ENCODE results near the gene GREB1. TPM values are rescaled to one million over a fixed set of nuclear protein-coding genes. Genes with fewer than 3 reads are reported as not detected.

Gene GREB1
- total and polyA plus RNA-seq, 2 of the 4 experiments (the other 2 are of a cell fraction): 0.05 TPM; not detected in 1

DNA sequence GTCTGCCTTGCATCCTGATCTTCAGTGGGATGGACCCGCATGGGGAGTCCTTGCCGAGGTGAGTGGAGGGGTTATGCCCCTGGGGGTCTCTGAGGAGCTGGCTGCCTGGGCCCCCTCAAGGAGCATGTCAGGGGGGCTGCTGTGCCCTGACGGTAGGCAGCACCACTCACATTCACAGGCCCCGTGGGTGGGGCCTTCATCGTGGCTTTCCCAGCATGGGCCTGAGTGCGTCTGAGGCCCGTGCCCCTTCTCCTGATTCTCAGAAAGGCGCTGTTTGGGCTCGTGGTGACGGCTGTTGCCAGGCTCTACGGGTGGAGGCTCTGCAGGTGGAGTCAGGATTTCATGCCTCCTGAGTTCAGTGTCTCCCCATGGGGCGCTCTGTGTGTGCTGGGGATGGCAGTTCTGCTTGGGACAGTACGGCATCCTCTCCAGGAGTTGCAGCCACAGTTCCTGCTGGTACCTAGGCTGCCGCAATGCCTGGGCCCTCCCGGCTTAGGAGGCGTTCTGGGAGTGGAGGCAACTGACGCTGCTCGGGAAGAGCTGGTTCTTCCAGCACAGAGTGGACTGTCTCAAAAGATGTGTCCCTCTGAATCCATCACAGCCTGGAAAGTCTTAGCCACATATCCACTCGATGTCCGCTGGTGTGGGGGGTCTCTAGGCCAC lies 78.8 kb downstream of the GREB1 start:
- no peak overlapping the region for H3K4ac ChIP-seq (ENCODE audit: low read depth, low read length)
- no peak overlapping the region for H2AK9ac ChIP-seq (replicated peaks; ENCODE audit: low read depth, low read length, poor library complexity)
- BruUV-seq (replicated peaks): no TSS peak
- no peak for TF ChIP-seq NFE2L2 (IDR thresholded peaks at IDR 0.05; ENCODE audit: low read depth, low read length)
- no peak for TF ChIP-seq MAZ (IDR thresholded peaks at IDR 0.05; ENCODE audit: borderline replicate concordance, low read depth, low read length)
- TF ChIP-seq SMC3 (IDR thresholded peaks at IDR 0.05; ENCODE audit: low read depth, low read length): no peak
- TF ChIP-seq RCOR1 (IDR thresholded peaks at IDR 0.05; ENCODE audit: insufficient replicate concordance, low read length): no peak
- no peak for TF ChIP-seq CEBPB (IDR thresholded peaks at IDR 0.05; ENCODE audit: low read depth, low read length)
- TF ChIP-seq BHLHE40 (IDR thresholded peaks at IDR 0.05; ENCODE audit: low read depth, low read length): no peak
- TF ChIP-seq POLR2A (IDR thresholded peaks at IDR 0.05; ENCODE audit: low read depth, low read length): no peak
- no peak for TF ChIP-seq RAD21 (IDR thresholded peaks at IDR 0.05; ENCODE audit: low read length)
- TF ChIP-seq CHD1 (IDR thresholded peaks at IDR 0.05; ENCODE audit: low read depth, low read length): no peak
- TF ChIP-seq MAFK (IDR thresholded peaks at IDR 0.05; ENCODE audit: low read depth, low read length): no peak
- TF ChIP-seq, protein P1, sequence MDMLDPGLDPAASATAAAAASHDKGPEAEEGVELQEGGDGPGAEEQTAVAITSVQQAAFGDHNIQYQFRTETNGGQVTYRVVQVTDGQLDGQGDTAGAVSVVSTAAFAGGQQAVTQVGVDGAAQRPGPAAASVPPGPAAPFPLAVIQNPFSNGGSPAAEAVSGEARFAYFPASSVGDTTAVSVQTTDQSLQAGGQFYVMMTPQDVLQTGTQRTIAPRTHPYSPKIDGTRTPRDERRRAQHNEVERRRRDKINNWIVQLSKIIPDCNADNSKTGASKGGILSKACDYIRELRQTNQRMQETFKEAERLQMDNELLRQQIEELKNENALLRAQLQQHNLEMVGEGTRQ (IDR thresholded peaks at IDR 0.05; ENCODE audit: low read depth, low read length): no peak
- no peak for TF ChIP-seq RFX5 (IDR thresholded peaks at IDR 0.05; ENCODE audit: low read depth, low read length)
- TF ChIP-seq, protein P2, sequence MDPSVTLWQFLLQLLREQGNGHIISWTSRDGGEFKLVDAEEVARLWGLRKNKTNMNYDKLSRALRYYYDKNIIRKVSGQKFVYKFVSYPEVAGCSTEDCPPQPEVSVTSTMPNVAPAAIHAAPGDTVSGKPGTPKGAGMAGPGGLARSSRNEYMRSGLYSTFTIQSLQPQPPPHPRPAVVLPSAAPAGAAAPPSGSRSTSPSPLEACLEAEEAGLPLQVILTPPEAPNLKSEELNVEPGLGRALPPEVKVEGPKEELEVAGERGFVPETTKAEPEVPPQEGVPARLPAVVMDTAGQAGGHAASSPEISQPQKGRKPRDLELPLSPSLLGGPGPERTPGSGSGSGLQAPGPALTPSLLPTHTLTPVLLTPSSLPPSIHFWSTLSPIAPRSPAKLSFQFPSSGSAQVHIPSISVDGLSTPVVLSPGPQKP (IDR thresholded peaks at IDR 0.05; ENCODE audit: borderline replicate concordance, low read depth, low read length): no peak
- TF ChIP-seq, protein P3, sequence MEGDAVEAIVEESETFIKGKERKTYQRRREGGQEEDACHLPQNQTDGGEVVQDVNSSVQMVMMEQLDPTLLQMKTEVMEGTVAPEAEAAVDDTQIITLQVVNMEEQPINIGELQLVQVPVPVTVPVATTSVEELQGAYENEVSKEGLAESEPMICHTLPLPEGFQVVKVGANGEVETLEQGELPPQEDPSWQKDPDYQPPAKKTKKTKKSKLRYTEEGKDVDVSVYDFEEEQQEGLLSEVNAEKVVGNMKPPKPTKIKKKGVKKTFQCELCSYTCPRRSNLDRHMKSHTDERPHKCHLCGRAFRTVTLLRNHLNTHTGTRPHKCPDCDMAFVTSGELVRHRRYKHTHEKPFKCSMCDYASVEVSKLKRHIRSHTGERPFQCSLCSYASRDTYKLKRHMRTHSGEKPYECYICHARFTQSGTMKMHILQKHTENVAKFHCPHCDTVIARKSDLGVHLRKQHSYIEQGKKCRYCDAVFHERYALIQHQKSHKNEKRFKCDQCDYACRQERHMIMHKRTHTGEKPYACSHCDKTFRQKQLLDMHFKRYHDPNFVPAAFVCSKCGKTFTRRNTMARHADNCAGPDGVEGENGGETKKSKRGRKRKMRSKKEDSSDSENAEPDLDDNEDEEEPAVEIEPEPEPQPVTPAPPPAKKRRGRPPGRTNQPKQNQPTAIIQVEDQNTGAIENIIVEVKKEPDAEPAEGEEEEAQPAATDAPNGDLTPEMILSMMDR (conservative IDR thresholded peaks at IDR 0.05; ENCODE audit: low read depth, low read length): no peak
- TF ChIP-seq FOS (IDR thresholded peaks at IDR 0.05; ENCODE audit: low read depth, low read length): no peak
- TF ChIP-seq MXI1 (IDR thresholded peaks at IDR 0.05; ENCODE audit: borderline replicate concordance, low read depth, low read length): no peak
- H3K9me3 ChIP-seq (ENCODE audit: control insufficient read depth, insufficient read depth, low read length): no peaks in the 10 kb centered on the region; the same call in 1 of the 2 replicates
- no peak overlapping the region for H3K23ac ChIP-seq (ENCODE audit: low read depth, low read length)
- no peaks in the 10 kb centered on the region for H3K9me1 ChIP-seq (ENCODE audit: insufficient read depth, low read length)
- no peak overlapping the region for H2BK20ac ChIP-seq (ENCODE audit: low read depth, low read length)
- H2AFZ ChIP-seq (replicated peaks; ENCODE audit: low read length, poor library complexity): no peak overlapping the region
- peaks cover 3% of the 10 kb centered on the region; the same call in 1 of the 2 replicates for H3K4me1 ChIP-seq (ENCODE audit: control insufficient read depth, insufficient read depth, low read length)
- H4K91ac ChIP-seq (ENCODE audit: insufficient read depth, low read depth, low read length): no peak overlapping the region
- no peak overlapping the region for H3K27ac ChIP-seq (ENCODE audit: insufficient read depth, low read length)
- DNase-seq (no peak), ATAC-seq (ENCODE audit: low read depth) (no peak)
- H2BK15ac ChIP-seq (ENCODE audit: low read depth, low read length): no peak overlapping the region
- dilution Hi-C loops (cut with HindIII; ENCODE audit: low sequenced_read_pairs, unreplicated experiment) (no loop called here), intact Hi-C loops (cut with micrococcal nuclease) (no loop called here), in situ Hi-C loops (cut with MboI; ENCODE audit: low sequenced_read_pairs) (no loop called here)
- no peak overlapping the region for H3K14ac ChIP-seq (replicated peaks; ENCODE audit: low read depth, low read length)
- H3K18ac ChIP-seq (ENCODE audit: low read depth, low read length): no peak overlapping the region
- POLR2A ChIA-PET (ENCODE audit: unreplicated experiment): no interaction called here
- H2BK120ac ChIP-seq (ENCODE audit: low read depth, low read length): no peak overlapping the region
- H3K56ac ChIP-seq (ENCODE audit: extremely low read depth, insufficient read depth, low read length): no peak overlapping the region
- H3K4me3 ChIP-seq (ENCODE audit: insufficient read depth, low read depth, low read length): no peak overlapping the region
- H3K27me3 ChIP-seq (ENCODE audit: control insufficient read depth, insufficient read depth, low read length): peaks cover 24% of the 10 kb centered on the region
- CTCF ChIA-PET: interaction anchor here (0.6 to 1.0 kb wide), 2 partner anchors 28 to 133 kb away, joined by 3 read pairs; no protein-coding TSS in a partner anchor
- H3K4me2 ChIP-seq (ENCODE audit: low read depth, low read length): no peak overlapping the region
- peak overlapping the region; percentile 17; the same call in 1 of the 2 replicates for H4K5ac ChIP-seq (ENCODE audit: low read depth, low read length)
- no peaks in the 10 kb centered on the region for H3K79me1 ChIP-seq (ENCODE audit: low read depth in 1 of 2, low read length in 2 of 2)
- WGBS, 2 experiments (ENCODE audit: extremely low coverage in 2 of 2, insufficient read length in 1 of 2): 86% methylated on average over 8 of the region's 20 CpGs; no CpG with 5 or more reads in 1 of the 2 experiments
- no peaks in the 10 kb centered on the region for H3K36me3 ChIP-seq (ENCODE audit: control insufficient read depth, insufficient read depth, low read length)
- no peak overlapping the region for H2BK5ac ChIP-seq (ENCODE audit: low read depth, low read length, poor library complexity, severe bottlenecking)
- no peak overlapping the region for H2AK5ac ChIP-seq (ENCODE audit: low read depth, low read length)
- no peaks in the 10 kb centered on the region for H4K20me1 ChIP-seq (ENCODE audit: insufficient read depth, low read length)
- no peak overlapping the region for H4K8ac ChIP-seq (ENCODE audit: low read depth in 2 of 2, low read length in 2 of 2)
- no peak overlapping the region for H3K9ac ChIP-seq (ENCODE audit: low read depth, low read length)

Measured in IMR-90 (cell line).